Right renal pelvis (tissue), 4 donors: ENCODE measurements around the gene LYPD5. TPM values are rescaled to one million over a fixed set of nuclear protein-coding genes. Genes with fewer than 3 reads are reported as not detected.
"Not testable (repeated sequence)": the region's sequence is repeated elsewhere in the genome, so short reads cannot be mapped to it uniquely, and the experiment has no call there.

Experiments
- DNase-seq, 4 donors: peaks; one replicate each; pipeline ENCODE4 v3.0.0-alpha.2; 2013; ENCODE audit warnings: low read depth in 4 of 4, low spot score in 3 of 4, missing footprints in 1 of 4
- polyA plus RNA-seq, 4 donors: library from polyadenylated mRNA; unstranded; fragments of 120-200 nt; gene quantifications; one replicate each; pipeline ENCODE4 v1.2.1, GENCODE V29; 2013; ENCODE audit not compliant: insufficient read length in 4 of 4

Gene LYPD5
- polyA plus RNA-seq, 4 donors = 0.14 to 0.37 (median 0.31) TPM

DNA sequence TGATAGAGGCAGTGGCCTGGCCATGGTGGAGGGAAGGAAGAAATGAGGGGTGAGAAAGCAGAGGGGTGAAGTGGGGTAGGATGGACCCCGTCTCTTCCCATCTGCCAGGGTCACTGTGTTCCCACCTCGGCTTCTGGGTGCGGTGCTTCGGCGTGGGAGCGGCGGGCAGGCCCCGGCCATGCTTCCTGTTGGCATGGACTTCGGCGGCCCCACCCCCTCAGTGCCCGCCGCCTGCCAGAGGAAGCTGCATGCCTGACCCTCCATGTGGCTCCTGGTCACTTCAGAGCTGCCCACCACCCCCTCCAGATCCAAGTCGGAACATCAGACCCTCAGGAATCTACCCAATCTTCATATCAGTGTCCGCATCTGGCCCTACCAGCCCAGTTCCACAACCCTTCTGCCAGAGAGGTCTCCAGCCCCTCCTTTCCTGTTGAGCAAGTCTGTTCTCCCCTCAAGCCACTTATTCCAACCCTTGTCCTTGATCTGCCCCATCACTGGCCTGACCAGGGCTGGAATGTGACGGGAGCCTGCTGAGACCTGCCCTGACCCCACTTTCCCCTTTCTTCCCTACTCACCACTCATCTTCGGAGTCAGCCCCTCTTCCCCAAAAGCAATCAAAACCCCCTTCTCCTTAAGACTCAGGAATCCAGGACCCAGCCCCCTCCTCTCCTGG lies 23.0 kb downstream of the LYPD5 start:
- DNase-seq = no peak

DNA sequence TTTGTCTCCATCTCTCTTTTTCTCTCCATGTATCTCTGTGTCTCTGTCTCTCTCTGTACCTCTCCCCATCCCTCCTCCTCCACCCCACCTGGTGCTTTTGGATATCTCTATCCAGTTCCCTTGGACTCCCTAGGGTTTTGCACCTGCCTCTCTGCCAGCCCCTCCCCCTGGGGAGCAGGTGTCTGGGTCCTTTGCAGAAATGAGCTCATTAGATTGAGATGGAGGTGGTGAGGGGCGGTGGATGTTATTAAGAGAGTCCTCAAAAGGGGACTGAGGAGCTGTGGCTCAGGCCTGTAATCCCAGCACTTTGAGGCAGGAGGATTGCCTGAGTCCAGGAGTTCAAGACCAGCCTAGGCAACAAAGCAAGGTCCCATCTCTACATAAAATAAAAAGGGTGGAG lies 23.6 kb downstream of the LYPD5 start:
- no peak for DNase-seq

DNA sequence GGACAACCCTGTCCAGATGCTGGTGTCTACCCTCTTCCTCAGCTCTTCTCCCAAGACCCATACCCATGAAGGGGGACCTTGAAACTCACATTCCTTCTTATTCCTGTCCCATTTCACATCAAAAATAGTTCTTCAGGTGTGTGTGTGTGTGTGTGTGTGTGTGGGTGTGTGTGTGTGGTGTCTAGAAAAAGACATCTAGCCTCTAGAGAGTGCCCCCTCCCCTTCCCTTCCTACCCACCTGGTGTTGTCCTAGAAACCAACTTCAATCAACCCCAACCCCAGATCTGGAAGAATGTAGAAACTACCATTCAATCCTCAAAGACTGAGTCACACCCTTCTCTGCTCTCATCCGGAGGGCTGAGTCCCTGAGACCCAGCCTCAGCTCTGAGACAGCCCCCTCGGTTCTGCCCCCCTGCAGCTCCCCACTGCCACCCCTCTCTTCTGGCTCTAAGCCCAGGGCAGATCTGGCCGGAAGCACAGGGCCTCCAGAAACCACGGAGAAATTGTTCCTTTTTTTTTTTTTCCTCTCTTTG lies 25.0 kb downstream of the LYPD5 start:
- no peak for DNase-seq

DNA sequence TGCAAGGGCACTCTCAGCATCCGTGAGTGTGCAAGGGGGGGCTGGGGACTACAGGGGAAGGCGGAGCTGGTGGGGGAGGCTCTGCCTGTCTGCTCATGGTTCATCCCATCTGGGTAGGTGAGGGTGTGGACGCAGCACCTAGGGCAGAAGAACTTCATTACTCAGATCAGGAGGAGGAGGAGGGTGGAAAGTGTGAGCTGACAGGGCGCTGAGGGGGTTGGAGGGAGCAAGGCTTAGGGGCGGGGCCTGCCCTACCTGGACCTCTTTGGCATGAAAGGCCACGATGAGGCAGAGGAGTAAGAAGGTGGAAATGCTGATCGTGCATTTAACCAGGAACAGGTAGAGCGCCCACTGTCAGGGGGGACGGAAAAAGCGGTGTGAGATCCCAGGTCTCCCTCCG lies 26.0 kb downstream of the LYPD5 start:
- no peak for DNase-seq

DNA sequence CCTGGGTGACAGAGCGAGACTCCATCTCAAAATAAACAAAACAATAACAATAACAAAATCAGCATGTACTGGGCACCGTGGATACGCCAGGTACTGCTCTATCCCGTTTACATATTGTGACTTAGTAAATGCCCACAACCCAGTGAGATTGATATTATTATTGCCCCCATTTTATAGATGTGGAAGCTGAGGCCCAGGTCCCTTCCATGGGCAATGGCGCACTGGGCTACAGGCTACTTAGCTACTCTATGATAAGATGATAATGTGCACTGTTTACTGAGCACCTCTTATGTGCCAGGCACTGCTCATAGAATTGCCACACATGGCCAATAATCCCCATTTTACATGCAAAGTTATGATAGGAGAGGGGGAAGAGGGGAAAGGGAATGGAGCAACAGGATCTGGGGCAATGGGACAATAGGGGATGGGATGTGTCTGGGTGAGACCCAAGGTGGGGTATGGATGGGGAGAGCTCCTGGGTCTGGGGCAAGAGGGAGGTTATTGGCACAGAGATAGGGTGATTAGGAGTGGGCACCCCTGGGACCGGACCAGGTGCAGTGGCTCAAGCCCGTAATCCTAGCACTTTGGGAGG lies 26.9 kb downstream of the LYPD5 start:
- DNase-seq = no peak

DNA sequence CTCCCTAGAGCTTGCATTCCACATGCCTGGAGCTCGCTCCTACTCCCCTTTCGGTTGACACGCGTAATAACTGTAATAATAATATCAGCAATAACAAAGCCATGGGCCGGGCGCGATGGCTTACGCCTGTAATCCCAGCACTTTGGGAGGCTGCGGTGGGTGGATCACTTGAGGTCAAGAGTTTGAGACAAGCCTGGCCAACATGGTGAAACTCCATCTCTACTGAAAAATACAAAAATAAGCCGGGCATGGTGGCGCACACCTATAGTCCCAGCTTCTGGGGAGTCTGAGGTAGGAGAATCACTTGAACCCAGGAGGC lies 27.3 kb downstream of the LYPD5 start:
- DNase-seq = not testable (repeated sequence)

DNA sequence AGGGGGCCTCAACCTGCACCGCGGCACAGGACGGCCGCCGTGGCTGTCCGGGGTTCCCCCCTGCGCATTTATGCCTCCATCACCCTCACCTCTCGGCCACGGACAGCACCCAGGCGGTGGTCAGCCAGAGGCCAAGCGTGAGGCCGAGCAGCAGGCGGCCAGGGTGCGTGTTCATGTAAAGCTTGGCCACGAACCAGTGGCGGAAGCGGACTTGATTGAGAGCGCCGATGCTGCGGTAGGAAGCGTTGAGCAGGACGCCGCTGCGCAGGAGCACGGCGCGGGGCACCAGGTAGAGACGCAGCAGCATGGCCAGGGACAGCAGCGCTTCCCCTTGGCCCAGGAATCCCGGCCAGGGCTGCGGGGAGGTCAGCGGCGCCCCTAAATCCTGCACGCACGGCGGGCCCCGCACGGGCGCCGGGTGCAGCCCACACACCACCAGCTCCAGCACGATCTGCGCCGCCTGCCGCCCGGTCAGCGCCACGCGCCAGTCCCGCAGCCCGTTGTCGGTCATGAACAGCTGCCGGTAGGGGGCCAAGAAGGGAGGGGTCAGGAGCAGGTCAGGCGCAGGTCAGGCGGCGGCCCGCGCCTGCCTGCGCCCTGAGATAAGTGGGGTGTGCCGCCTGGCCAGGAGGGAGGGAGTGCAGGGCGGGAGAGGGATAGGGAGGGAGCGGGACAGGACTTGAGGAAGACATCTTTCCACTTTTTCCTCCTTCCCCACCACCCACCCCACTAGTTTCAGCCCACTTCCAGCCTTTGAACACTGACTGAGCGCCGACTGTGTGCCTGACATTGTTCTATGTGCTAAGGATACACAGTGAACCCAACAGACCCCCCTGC lies 27.9 kb downstream of the LYPD5 start:
- no peak for DNase-seq

DNA sequence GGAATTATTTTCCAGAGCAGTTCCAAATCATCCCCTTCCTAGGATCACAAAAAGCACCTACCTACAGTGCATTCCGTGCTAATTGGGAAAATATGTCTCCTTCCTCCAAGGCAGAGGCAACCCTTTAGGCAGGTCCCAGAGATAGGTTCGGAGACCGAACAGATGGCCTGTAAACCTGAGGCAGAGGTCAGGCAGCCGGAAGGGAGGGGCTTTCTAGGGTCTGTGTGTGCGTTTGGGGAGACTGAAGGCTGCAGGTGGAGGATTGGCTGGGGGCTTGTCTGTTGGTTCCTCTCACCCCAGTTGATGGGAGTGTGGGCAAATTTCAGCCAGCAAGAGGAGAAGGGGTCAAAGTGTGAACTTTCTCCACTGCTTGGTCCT lies 28.5 kb downstream of the LYPD5 start:
- no peak for DNase-seq

DNA sequence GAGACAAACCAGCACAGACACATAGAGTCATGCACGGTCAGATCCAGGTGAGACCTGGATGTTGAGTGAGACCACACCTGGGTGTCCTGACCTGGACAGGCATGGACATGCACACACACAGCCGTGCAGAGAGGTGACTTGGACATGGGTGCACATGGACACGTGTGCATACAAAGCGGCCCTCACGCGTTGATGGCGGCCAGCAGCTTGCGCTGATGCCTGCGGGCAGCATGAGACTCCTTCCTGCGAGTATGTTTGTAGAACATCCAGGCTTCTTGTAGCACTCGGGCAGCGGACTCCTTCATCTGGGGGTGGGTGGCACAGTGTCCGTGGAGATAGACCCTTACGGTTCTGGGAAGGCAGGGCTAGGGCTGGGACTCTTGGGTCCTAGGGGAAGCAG lies 33.0 kb downstream of the LYPD5 start:
- DNase-seq = no peak

DNA sequence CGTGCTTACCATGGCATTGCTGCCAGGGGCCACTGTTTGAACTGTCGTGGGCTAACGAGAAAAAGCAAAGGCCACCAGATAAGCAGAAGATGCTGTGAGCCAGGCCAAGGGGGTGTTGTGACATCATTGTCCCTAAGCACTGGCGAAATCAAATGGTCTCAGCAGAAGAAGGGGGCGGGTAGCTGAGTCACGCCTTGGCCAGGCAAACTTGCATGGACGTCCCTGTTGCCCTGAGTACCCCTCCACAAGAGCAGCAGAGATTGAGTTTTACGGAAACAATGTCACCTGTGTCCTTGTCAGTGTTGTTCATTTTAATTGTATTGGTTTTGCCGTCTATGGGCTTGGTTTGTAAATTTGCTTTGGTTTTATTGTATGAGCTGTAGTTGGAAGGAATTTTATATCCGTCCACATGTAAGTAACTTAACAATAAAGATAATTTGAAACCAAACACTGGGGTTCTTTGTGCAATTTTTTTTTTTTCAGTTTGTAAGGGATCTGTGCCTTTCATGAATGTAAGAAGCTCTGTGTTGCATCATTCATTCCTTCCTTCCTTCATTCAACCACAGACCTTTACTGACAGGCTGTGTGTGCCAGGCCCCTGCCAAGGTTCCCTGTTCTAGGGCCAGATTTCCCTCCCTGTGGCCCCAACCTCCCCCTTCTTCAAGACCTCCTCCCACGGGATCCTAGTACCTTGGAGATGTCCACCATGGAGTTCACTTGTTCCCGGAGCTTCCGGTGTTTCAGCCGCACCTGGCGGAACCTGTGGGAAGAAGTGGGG lies 33.8 kb downstream of the LYPD5 start:
- DNase-seq = no peak

DNA sequence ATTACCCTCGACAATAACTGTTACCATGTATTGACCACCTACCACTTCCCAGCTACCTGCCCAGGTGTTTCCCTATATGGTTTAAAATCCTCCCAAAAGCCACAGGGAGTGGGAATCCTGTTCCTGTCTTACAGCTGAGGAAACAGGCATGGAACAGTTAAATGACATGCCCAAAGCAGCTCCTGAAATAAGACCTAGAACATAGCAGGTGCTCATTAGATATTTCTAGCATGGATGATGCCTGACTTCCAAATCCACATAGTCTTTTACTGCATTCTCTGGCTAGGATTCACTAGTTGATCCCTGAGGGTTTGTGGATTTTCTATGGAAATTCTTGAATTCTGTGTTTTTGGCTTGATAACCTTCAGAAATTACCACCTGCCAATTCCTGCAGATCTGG lies 34.4 kb downstream of the LYPD5 start:
- DNase-seq = no peak

DNA sequence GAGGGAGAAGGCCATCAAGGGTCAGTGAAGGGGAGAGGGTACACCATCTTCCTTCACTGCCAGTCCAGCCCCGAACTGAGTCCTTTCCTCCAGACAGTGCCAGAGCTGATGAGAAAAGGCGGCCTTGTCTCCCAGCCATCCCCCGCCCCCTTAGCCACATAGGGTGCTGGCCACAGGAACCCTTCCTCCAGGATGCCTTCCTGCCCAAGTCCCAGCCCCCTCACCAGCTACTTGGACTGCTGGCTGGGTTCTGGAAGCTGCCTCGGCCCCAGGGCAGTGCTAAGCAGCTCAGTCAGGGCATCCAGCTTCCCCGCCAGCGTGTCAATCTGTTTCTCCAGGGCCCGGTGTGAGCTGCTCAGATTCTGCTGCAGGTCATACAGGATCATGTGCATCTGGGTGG lies 34.9 kb downstream of the LYPD5 start:
- no peak for DNase-seq

DNA sequence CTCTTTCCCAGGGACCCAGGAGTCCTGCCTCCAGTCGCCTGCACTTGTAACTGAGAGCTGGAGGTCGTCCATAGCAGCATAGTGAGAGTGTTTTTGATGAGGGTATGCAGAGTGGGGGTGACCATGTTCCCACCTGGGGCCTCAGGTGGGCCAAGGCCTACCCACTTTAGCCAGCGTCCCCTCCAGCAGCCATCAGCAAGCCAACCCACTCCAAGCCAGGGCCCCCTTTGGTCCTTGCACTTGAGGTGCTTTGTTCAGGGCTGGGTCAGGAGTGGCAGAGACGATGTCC lies 35.5 kb downstream of the LYPD5 start:
- no peak for DNase-seq

DNA sequence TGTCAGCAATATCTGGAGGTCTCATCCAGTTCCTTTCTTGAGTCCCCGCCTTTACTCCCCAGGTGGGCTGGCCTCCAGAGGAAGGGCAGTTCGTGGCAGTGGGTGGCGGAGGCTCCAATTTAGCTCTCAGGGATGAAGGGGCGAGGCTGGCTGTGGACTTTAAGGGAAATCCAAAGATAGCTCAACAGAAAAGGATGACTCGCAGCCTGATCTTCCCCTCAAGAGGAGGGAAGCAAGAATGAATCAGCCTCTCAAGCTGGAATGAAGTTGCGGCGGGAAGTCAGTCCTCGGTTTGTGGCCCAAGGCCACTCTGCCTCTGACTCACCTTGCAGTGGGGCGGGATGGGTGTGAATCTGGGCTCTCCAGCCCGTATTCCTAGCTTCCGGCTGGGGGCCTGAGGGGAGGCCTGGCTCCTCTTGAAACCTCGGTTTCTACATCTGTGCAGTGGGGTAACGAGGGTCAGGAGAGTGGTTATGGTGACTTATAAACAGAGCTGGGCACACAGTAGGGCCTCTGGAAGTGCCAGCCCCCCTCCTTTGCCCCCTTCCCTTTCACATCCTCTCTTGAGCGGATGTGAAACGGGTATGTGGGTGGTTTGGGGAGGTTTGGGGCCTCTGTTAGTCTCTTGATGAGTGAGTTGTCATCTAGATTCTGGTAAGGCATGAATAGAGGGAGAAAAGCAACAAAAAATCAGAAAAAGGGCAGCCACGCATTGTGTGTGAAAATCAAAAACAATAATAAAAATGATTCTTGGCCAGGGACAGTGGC lies 37.0 kb downstream of the LYPD5 start:
- no peak for DNase-seq

DNA sequence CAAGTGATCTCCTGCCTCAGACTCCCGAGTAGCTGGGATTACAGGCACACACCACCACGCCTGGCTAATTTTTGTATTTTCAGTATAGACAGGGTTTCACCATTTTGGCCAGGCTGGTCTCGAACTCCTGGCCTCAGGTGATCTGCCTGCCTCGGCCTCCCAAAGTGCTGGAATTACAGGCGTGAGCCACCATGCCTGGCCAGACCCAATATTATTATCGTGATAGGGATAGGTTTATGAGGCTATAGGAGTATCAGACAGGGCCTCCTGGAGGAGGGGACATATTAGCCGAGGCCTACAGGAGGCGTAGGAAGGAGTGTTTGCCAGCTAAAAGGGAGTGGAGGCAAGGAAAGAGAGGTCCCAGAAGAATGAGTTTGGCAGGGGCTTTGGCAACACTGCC lies 37.6 kb downstream of the LYPD5 start:
- not testable (repeated sequence) for DNase-seq

DNA sequence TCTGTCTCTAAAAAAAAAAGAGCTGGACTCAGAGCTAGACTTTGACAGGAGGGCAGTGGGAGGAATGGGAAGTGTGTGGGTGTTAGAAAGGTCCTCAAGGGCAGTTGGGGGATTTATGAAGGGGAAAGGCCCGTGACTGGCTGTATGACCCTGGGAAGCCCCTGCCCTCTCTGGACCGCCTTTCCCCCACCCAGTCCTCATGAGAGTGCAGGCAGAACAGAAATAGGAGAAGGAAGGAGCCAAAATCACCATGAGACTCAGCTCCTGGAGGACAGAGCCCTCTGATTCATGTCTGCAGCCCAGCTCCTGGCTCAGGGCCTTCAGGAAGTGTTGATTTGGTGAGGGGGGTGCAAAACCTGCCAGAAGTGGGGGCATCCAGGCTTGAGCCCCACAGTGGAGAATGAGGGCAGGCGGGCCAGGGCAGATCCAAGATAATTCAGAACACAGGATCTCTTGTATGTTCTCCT lies 38.7 kb downstream of the LYPD5 start:
- DNase-seq = no peak

DNA sequence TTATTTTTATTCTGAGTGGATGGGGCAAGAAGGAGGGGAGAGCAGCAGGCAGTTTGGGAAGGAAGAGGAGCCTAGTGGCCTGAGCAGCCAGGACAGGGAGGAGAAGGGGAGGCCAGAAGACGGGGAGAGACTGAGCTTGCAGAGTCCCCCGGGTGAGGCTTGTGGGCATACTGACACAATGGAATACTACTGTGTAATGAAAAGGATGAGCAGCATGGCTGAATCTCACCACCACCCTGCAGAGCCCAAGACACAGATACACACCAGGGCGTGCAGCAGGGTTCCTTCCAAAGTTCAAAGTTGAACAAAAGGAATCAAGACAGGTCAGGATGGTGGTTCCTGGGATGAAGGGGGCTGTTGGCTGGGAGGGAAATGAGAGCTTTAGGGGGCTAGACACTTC lies 39.4 kb downstream of the LYPD5 start:
- no peak for DNase-seq

DNA sequence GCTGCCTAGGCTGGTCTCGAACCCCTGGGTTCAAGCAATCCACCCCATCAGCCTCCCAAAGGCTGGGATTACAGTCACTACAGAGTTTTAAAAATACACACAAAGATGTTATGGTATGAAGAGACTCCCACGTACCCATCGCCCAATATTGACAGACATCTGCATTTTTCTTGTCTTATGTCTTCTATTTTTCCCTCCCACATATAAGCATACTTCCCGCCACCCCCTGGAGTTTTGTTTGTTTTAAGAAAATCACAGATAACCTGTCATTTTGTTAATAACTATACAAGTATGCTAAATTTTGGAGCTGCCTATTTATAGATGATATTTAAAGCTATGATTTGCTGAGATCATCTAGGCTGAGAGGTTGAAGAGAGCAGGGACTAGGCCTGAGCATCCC lies 41.3 kb downstream of the LYPD5 start:
- DNase-seq = no peak

DNA sequence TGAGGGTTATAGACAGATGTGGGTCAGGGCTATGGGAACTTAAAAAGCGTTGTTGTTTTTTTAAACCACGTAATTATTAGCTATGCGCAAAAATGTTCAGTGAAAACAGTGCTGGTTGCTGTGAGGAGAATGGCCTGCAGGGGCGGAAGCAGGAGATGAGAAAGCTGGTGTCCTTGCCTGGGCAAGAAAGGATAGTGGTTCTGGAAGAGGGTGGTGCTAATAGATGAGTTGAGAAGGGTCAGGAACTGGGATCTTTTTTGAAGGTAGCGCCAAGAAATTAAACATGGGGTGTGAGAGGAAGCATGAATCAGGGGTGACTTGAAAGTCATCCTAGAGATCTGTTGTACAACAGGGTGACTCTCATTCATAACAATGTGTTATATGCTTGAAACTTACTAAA lies 42.7 kb downstream of the LYPD5 start:
- no peak for DNase-seq

DNA sequence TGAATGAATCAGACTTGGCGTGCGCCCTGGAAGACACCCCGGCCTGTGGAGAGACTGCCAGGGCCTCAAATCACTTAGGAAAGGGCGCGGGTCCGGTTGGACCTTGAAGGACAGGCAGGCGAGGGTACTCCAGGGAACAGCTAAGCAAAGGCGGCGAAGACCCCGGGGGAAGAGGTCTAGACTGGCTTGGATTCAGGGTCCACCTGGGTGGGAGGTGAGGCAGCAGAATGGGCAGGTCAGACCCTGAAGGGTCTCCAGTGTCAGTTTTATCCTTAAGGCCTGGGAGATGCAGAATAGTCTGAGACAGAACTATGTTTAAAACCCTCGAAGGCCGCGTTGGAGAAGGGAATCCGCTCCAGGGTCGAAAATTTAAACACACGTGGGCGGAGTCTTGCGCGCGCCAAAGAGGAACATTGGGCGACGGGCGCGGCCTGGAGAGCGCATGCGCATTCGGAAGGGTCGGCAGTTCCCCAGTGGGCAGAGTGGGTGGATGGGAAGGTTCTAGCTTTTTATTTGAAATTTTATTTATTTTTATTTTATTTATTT lies 46.9 kb downstream of the LYPD5 start:
- DNase-seq = peak; percentile 52 to 68 (median 60)
